Stomach (tissue), 9 donors: ENCODE results near the gene RYR1. TPM values are rescaled to one million over a fixed set of nuclear protein-coding genes. Genes with fewer than 3 reads are reported as not detected.
"Not testable (repeated sequence)": the region's sequence is repeated elsewhere in the genome, so short reads cannot be mapped to it uniquely, and the experiment has no call there.

Experiments
- DNase-seq, 2 donors: peaks; one replicate each; pipeline versions ENCODE4 v3.0.0 to v3.0.0-alpha.2; 2013 to 2019
- H3K27ac ChIP-seq, 5 donors: fragments of 200-600 bp in 4 of 5; sonication (generic) in 4 of 5; one replicate each; pipeline ENCODE4 v1.5.1; 2013 to 2019; ENCODE audit warnings: mild to moderate bottlenecking in 1 of 5, moderate library complexity in 1 of 5
- H3K27me3 ChIP-seq, 3 donors: fragments of 200-600 bp; sonication (generic); one replicate each; pipeline ENCODE4 v1.5.1; 2017 to 2019; ENCODE audit warnings: mixed run types in 1 of 3
- H3K36me3 ChIP-seq, 4 donors: fragments of 200-600 bp; sonication (generic); 1 replicate in 3 of 4; 2 replicates in 1 of 4; pipeline ENCODE4 v1.5.1; 2016 to 2019
- H3K4me1 ChIP-seq, 4 donors: fragments of 200-600 bp; sonication (generic); one replicate each; pipeline ENCODE4 v1.5.1; 2016 to 2019
- H3K4me3 ChIP-seq, 4 donors: fragments of 200-600 bp; sonication (generic) in 3 of 4; one replicate each; pipeline ENCODE4 v1.5.1; 2016 to 2019; ENCODE audit warnings: mild to moderate bottlenecking in 1 of 4
- H3K9me3 ChIP-seq, 4 donors: fragments of 200-600 bp; sonication (generic); one replicate each; pipeline ENCODE4 v1.5.1; 2016 to 2019
- CTCF ChIP-seq, 7 experiments: fragments of 450-650 bp in 4 of 7; fragments of 200-600 bp in 3 of 7; sonication (generic) in 3 of 7; IDR thresholded peaks; one replicate each; pipeline ENCODE4 v1.5.1; 2016 to 2019; ENCODE audit warnings: antibody characterized with exemption in 7 of 7, control low read depth in 2 of 7, mild to moderate bottlenecking in 1 of 7
- EP300 ChIP-seq: sonication (generic); formaldehyde crosslinking; IDR thresholded peaks from one replicate; pipeline ENCODE4 v1.6.1; 2017; ENCODE audit warnings: antibody characterized with exemption
- POLR2A ChIP-seq, 4 donors: fragments of 450-650 bp; IDR thresholded peaks; one replicate each; pipeline ENCODE4 v1.6.1; 2016; ENCODE audit warnings: antibody characterized with exemption in 4 of 4, control low read depth in 2 of 4, mild to moderate bottlenecking in 1 of 4, moderate library complexity in 1 of 4
- POLR2AphosphoS5 ChIP-seq, 3 donors: sonication (generic); formaldehyde crosslinking; IDR thresholded peaks; one replicate each; pipeline ENCODE4 v1.6.1; 2016; ENCODE audit warnings: antibody characterized with exemption in 3 of 3
- WGBS, 5 donors: extraction: QIAGEN DNeasy Blood & Tissue Kit in 3 of 5; methylation state at CpG; one replicate each; pipeline versions ENCODE4 v1.1.5 to v1.1.7; 2013 to 2018; 5-methylcytosine and 5-hydroxymethylcytosine counted together
- intact Hi-C: fragments of 100-400 bp; cut with DNase I; formaldehyde crosslinking; loops from one replicate; pipeline ENCODE4 v1.15.1; 2023; ENCODE audit warnings: low total_unique reads
- polyA plus RNA-seq, 3 donors: library from polyadenylated mRNA; stranded (reverse); fragments of 200-250 nt; gene quantifications; one replicate each; pipeline ENCODE4 v1.2.3, GENCODE V29; 2013
- total RNA-seq, 5 donors: library from RNA; depleted of rRNA; stranded (reverse); fragments of >200 nt; gene quantifications; one replicate each; pipeline versions ENCODE4 v1.1.0 to v1.2.3, GENCODE V29; 2014 to 2016
- donor health status: healthy with polysubstance abuse.
- donor health status: Bipolar disorder and iron deficiency.
- donor health status: healthy.

RYR1 gene
- total and polyA plus RNA-seq, 8 donors: under 0.01 to 10.7 (median 1.2) TPM

- H3K9me3 ChIP-seq: no peaks in the 10 kb centered on the region
- no peaks in the 10 kb centered on the region for H3K36me3 ChIP-seq
- H3K4me1 ChIP-seq: peaks cover 6 to 9% (median 8%) of the 10 kb centered on the region in 4 donors
- H3K27ac ChIP-seq: no peak overlapping the region
- intact Hi-C loops: no loop called here
- no peak for DNase-seq
- no peak for TF ChIP-seq CTCF (IDR thresholded peaks at IDR 0.05)
- H3K27me3 ChIP-seq: peaks cover 0 to 39% (median 4%) of the 10 kb centered on the region in 3 donors
- no peak overlapping the region for H3K4me3 ChIP-seq
- WGBS, 5 donors: 80 to 86% (median 84%) methylated on average over 11 of the region's 11 CpGs
These were observed 163.6 kb downstream of the RYR1 start for GRCh38 chr19:38597075-38597474.

GRCh38 chr19:38599722-38600121 lies 166.2 kb downstream of the RYR1 start:
- Histone ChIP-seq H3K4me1 (peaks cover 6 to 9% (median 8%) of the 10 kb centered on the region in 4 donors), H3K27ac (no peak overlapping the region), H3K9me3 (no peaks in the 10 kb centered on the region), H3K36me3 (no peaks in the 10 kb centered on the region), H3K27me3 (peaks cover 0 to 19% (median 4%) of the 10 kb centered on the region in 3 donors), H3K4me3 (no peak overlapping the region)
- intact Hi-C loops: no loop called here
- no peak for DNase-seq
- 85 to 90% (median 90%) methylated on average over 10 to 11 of the region's 11 CpGs for WGBS, 5 donors
- no peak for TF ChIP-seq POLR2AphosphoS5 (IDR thresholded peaks at IDR 0.05)
- no peak for TF ChIP-seq CTCF (IDR thresholded peaks at IDR 0.05)
- no peak for TF ChIP-seq POLR2A (IDR thresholded peaks at IDR 0.05)
- TF ChIP-seq EP300: no peak

- H3K27ac ChIP-seq, H3K9me3 ChIP-seq, H3K4me1 ChIP-seq, DNase-seq, H3K36me3 ChIP-seq, intact Hi-C loops, H3K27me3 ChIP-seq, H3K4me3 ChIP-seq: not testable (repeated sequence)
- 92 to 96% (median 94%) methylated on average over 5 of the region's 5 CpGs for WGBS, 5 donors
These were observed 169.4 kb downstream of the RYR1 start for GRCh38 chr19:38602856-38603255.

GRCh38 chr19:38606131-38606530 lies 172.6 kb downstream of the RYR1 start:
- H3K4me3 ChIP-seq: no peak overlapping the region
- WGBS, 5 donors: 73 to 90% (median 78%) methylated on average over 6 of the region's 6 CpGs
- no peak for TF ChIP-seq EP300
- TF ChIP-seq CTCF (IDR thresholded peaks at IDR 0.05): no peak
- TF ChIP-seq POLR2AphosphoS5 (IDR thresholded peaks at IDR 0.05): no peak
- TF ChIP-seq POLR2A (IDR thresholded peaks at IDR 0.05): no peak
- no peaks in the 10 kb centered on the region for H3K4me1 ChIP-seq
- no peak overlapping the region for H3K27ac ChIP-seq
- no peaks in the 10 kb centered on the region for H3K9me3 ChIP-seq
- H3K27me3 ChIP-seq: no peaks in the 10 kb centered on the region
- intact Hi-C loops: no loop called here
- peaks cover 0 to 4% (median 0%) of the 10 kb centered on the region in 4 donors for H3K36me3 ChIP-seq
- no peak for DNase-seq

- 53 to 72% (median 60%) methylated on average over 3 of the region's 3 CpGs for WGBS, 5 donors
- intact Hi-C loops: loop anchor here (10.0 kb wide), 1 partner anchor 229 kb away; the partner anchor contains the start of genes GGN and SPRED3
- Histone ChIP-seq H3K4me3 (no peak overlapping the region), H3K4me1 (peaks cover 6 to 10% (median 9%) of the 10 kb centered on the region in 4 donors), H3K36me3 (peaks cover 0 to 3% (median 0%) of the 10 kb centered on the region in 4 donors), H3K27ac (no peak overlapping the region), H3K27me3 (no peaks in the 10 kb centered on the region), H3K9me3 (no peaks in the 10 kb centered on the region)
- TF ChIP-seq POLR2A (IDR thresholded peaks at IDR 0.05): no peak
- TF ChIP-seq POLR2AphosphoS5 (IDR thresholded peaks at IDR 0.05): no peak
- TF ChIP-seq EP300: no peak
- TF ChIP-seq CTCF (IDR thresholded peaks at IDR 0.05): no peak
- no peak for DNase-seq
These were observed 180.8 kb downstream of the RYR1 start for GRCh38 chr19:38614289-38614688.
